PFSK-1 (cell line): ENCODE data around the gene TCF3.

Source experiments
- POLR2AphosphoS5 ChIP-seq: IDR thresholded peaks from 2 replicates; pipeline ENCODE4 v1.6.1; 2012; ENCODE audit warnings: low read depth, mild to moderate bottlenecking, control low read depth, low read length, moderate library complexity
- SIN3A ChIP-seq: IDR thresholded peaks from 2 replicates; pipeline ENCODE4 v1.6.1; 2012; ENCODE audit warnings: mild to moderate bottlenecking, low read length, moderate library complexity, borderline replicate concordance; ENCODE audit not compliant: insufficient read depth
- TAF1 ChIP-seq: IDR thresholded peaks from 2 replicates; pipeline ENCODE4 v1.6.1; 2012; ENCODE audit warnings: low read length, control low read depth, borderline replicate concordance; ENCODE audit not compliant: insufficient read depth
- TF ChIP-seq, protein P1 (sequence below), 2 experiments: IDR thresholded peaks; 2 replicates each; pipeline versions ENCODE4 v1.6.1 to v1.8.0; 2011 to 2012; ENCODE audit warnings: low read depth in 2 of 2, low read length in 2 of 2, control low read depth in 1 of 2, inconsistent platforms in 1 of 2, mild to moderate bottlenecking in 1 of 2, moderate library complexity in 1 of 2; ENCODE audit not compliant: insufficient read depth in 1 of 2

DNA sequence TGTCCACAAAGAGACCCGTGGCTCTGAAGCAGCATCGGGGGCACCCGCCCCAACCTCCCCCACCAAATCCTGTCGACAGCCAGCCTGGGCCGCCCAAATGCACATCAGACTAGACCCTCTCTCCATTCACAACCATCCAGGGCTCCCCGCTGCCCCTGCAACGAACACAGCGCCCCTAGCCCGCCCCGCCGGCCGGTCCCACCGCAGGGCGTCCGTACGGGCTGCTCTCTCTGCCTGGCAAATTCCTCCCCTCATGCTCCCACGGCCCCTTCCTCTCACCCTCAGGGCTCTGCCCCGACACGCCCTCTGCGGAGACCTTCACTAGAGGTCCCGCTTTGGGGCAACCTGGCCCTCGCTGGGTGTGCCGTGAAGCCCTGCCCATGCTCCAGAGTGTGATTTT, 7.1 kb downstream of the TCF3 start:
- TF ChIP-seq SIN3A (no peak), POLR2AphosphoS5 (no peak), TAF1 (no peak)
- TF ChIP-seq, protein P1, sequence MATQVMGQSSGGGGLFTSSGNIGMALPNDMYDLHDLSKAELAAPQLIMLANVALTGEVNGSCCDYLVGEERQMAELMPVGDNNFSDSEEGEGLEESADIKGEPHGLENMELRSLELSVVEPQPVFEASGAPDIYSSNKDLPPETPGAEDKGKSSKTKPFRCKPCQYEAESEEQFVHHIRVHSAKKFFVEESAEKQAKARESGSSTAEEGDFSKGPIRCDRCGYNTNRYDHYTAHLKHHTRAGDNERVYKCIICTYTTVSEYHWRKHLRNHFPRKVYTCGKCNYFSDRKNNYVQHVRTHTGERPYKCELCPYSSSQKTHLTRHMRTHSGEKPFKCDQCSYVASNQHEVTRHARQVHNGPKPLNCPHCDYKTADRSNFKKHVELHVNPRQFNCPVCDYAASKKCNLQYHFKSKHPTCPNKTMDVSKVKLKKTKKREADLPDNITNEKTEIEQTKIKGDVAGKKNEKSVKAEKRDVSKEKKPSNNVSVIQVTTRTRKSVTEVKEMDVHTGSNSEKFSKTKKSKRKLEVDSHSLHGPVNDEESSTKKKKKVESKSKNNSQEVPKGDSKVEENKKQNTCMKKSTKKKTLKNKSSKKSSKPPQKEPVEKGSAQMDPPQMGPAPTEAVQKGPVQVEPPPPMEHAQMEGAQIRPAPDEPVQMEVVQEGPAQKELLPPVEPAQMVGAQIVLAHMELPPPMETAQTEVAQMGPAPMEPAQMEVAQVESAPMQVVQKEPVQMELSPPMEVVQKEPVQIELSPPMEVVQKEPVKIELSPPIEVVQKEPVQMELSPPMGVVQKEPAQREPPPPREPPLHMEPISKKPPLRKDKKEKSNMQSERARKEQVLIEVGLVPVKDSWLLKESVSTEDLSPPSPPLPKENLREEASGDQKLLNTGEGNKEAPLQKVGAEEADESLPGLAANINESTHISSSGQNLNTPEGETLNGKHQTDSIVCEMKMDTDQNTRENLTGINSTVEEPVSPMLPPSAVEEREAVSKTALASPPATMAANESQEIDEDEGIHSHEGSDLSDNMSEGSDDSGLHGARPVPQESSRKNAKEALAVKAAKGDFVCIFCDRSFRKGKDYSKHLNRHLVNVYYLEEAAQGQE (IDR thresholded peaks at IDR 0.05; ENCODE audit: insufficient read depth in 1 of 2, low read depth in 2 of 2, low read length in 2 of 2): no peak
